GM06990 (cell line): Measurements from ENCODE around the gene AP1M2.

ENCODE experiments used
- DNase-seq: peaks from one replicate; pipeline ENCODE4 v3.0.0-alpha.2; 2011; ENCODE audit not compliant: insufficient read length; ENCODE audit errors: extremely low read depth
- H3K27me3 ChIP-seq: replicated peaks from 2 replicates; pipeline ENCODE4 v1.6.0; 2011; ENCODE audit warnings: low read length; ENCODE audit not compliant: control insufficient read depth, insufficient read depth
- H3K36me3 ChIP-seq: 2 replicates; pipeline ENCODE4 v1.5.1; 2011; ENCODE audit warnings: low read length; ENCODE audit not compliant: control insufficient read depth, insufficient read depth
- H3K4me3 ChIP-seq: replicated peaks from 2 replicates; pipeline ENCODE4 v1.5.1; 2011; ENCODE audit warnings: low read depth, mild to moderate bottlenecking, control low read depth, low read length
- CTCF ChIP-seq: IDR thresholded peaks from 2 replicates; pipeline ENCODE4 v1.5.1; 2011; ENCODE audit warnings: low read length, control low read depth, mild to moderate bottlenecking, inconsistent platforms; ENCODE audit not compliant: insufficient read depth, poor library complexity, severe bottlenecking

AP1M2 gene

GRCh38 chr19:10557603-10558197 is 29.4 kb downstream of the AP1M2 start:
- Histone ChIP-seq H3K36me3 (peaks cover 40% of the 10 kb centered on the region), H3K4me3 (no peak overlapping the region), H3K27me3 (no peaks in the 10 kb centered on the region)
- DNase-seq: no peak
- TF ChIP-seq CTCF: no peak

DNA sequence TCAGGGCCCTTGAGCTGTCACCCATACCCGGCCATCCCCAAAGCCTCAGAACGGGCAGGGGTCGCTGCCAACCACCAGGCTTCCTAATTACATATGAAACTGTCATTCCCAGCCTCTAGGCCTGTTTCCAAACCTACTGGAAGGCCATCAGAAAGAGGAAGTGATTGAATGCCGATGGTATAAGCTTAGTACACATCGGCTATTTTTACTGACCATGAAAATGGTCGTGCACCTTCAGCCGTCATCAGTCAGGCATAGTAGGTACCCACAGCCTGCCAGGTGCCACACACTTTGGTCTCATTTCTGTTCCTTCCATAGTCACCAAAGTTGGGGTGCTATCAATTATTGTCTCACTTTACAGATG is 31.5 kb downstream of the AP1M2 start:
- no peak for TF ChIP-seq CTCF
- H3K27me3 ChIP-seq: no peaks in the 10 kb centered on the region

GRCh38 chr19:10554760-10555609 is 32.1 kb downstream of the AP1M2 start:
- TF ChIP-seq CTCF: no peak
- H3K36me3 ChIP-seq: peaks cover 43% of the 10 kb centered on the region
- no peak overlapping the region for H3K4me3 ChIP-seq
- no peak for DNase-seq
- no peaks in the 10 kb centered on the region for H3K27me3 ChIP-seq

More for the DNA sequence above, 31.5 kb downstream of the AP1M2 start:
- peaks cover 46% of the 10 kb centered on the region for H3K36me3 ChIP-seq
- no peak for DNase-seq
- no peak overlapping the region for H3K4me3 ChIP-seq

DNA sequence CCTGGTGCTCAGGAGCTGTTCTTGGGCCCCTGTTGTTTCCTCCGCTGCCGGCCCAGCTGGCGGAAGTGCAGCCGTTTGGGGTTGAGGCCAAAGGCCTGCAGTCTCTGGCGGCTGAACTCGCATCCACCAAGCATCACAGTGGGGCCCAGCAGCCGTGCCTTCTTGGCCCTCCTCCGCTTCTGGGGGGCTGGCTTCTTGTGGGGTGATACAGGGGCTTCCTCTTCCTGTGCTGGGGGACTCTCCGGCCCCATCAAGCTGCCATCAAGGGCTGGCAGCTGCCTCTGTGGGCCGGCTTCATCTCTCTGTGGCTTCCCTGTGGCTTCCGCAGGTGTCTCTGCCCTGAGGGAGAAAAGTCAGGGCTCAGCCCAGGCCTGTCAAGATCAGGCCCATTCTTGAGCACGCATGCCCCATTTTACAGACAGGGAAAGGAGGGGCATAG is 33.1 kb downstream of the AP1M2 start:
- Histone ChIP-seq H3K27me3 (no peaks in the 10 kb centered on the region), H3K4me3 (no peak overlapping the region), H3K36me3 (peaks cover 39% of the 10 kb centered on the region)
- no peak for TF ChIP-seq CTCF
- DNase-seq: peak; percentile 66

- TF ChIP-seq CTCF: no peak
- no peak for DNase-seq
- H3K27me3 ChIP-seq: no peaks in the 10 kb centered on the region
- H3K36me3 ChIP-seq: peaks cover 39% of the 10 kb centered on the region
- no peak overlapping the region for H3K4me3 ChIP-seq
Observed at GRCh38 chr19:10553087-10553667, 33.9 kb downstream of the AP1M2 start.
